ENCODE results near the gene MUC5B. TPM values are rescaled to one million over a fixed set of nuclear protein-coding genes. Genes with fewer than 3 reads are reported as not detected.

Gene MUC5B
- total and polyA plus RNA-seq, 4 donors, result 0.17 to 0.95 (median 0.50) TPM; not detected in 1

DNA sequence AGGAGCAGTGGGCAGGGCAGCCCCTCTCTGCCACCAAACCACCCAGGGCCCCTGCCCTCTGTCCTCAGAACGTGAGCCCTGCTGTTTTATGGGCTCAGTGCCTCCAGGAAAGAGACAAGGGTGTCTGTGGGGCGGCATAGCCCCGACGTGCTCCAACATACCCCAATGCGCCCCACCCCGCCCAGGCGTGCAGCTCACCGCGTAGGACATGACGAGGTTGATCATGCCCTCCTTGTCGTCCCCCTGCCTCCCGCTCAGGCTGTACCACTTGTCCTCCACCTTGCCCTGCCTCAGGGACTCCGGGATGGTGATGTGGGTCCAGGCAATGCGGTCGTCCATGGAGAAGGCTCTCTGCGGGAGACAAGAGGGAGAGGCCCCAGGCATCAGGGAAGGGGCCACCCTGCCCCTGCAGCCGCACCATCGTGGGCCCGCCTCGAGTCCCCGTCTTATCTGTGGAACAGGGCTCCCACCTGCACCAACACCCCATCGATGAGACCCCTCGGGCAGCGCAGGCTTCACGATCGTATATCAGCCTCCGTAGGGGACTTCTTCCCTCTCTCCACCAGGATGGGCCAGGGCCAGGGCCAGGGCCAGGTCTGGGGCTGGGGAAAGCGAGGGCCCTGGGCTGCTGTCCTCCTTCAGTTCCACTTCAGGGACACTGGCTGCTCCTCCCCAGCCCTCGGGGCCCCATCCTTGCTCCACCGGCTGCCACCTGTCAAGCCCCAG, 65.7 kb downstream of the MUC5B start (continued):
- TF ChIP-seq, protein P1, sequence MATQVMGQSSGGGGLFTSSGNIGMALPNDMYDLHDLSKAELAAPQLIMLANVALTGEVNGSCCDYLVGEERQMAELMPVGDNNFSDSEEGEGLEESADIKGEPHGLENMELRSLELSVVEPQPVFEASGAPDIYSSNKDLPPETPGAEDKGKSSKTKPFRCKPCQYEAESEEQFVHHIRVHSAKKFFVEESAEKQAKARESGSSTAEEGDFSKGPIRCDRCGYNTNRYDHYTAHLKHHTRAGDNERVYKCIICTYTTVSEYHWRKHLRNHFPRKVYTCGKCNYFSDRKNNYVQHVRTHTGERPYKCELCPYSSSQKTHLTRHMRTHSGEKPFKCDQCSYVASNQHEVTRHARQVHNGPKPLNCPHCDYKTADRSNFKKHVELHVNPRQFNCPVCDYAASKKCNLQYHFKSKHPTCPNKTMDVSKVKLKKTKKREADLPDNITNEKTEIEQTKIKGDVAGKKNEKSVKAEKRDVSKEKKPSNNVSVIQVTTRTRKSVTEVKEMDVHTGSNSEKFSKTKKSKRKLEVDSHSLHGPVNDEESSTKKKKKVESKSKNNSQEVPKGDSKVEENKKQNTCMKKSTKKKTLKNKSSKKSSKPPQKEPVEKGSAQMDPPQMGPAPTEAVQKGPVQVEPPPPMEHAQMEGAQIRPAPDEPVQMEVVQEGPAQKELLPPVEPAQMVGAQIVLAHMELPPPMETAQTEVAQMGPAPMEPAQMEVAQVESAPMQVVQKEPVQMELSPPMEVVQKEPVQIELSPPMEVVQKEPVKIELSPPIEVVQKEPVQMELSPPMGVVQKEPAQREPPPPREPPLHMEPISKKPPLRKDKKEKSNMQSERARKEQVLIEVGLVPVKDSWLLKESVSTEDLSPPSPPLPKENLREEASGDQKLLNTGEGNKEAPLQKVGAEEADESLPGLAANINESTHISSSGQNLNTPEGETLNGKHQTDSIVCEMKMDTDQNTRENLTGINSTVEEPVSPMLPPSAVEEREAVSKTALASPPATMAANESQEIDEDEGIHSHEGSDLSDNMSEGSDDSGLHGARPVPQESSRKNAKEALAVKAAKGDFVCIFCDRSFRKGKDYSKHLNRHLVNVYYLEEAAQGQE (IDR thresholded peaks at IDR 0.05), result no peak
- TF ChIP-seq RXRA (IDR thresholded peaks at IDR 0.05), result no peak

DNA sequence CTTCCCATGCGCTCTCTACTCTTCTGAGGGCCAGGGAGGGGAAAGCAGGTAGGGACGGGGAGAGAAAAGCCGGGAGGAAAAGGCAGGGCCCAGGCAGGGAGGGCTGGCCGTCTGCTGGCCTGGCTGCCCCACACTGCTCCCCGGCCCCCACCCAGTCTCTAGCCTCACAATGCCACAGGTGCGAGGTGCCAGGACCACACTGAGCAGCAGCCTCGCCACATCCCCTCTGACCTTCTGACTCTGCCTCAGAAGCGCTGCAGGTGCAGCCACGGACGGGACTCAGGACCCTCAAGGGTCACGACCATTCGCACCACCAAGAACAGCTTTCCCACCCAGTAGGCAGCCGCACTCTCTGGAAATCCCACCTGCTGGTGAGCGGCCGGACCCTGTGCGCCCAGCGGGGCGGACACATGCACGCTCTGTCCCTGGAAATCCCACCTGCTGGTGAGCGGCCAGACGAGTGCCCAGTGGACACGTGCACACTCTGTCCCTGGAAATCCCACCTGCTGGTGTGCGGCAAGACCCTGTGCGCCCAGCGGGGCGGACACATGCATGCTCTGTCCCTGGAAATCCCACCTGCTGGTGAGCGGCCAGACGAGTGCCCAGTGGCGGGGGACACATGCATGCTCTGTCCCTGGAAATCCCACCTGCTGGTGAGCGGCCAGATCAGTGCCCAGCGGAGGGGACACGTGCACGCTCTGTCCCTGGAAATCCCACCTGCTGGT, 66.5 kb downstream of the MUC5B start:
- no peak overlapping the region for H3K9ac ChIP-seq (ENCODE audit: low read depth in 1 of 2, low read length in 2 of 2)
- H3K9me3 ChIP-seq (ENCODE audit: control insufficient read depth in 4 of 4, low read length in 3 of 4), result no peaks in the 10 kb centered on the region
- peaks cover 15 to 72% (median 40%) of the 10 kb centered on the region in 4 donors for H3K36me3 ChIP-seq (ENCODE audit: control insufficient read depth in 4 of 4, insufficient read depth in 3 of 4, low read depth in 1 of 4, low read length in 3 of 4)
- DNase-seq (ENCODE audit: low spot score), result no peak
- no peak overlapping the region for H3K27ac ChIP-seq (ENCODE audit: low read depth in 1 of 2, low read length in 2 of 2)
- H3K4me1 ChIP-seq (ENCODE audit: control insufficient read depth in 4 of 4, insufficient read depth in 4 of 4, low read length in 3 of 4), result peaks cover 0 to 7% (median 0%) of the 10 kb centered on the region in 4 donors
- WGBS, result 96% methylated on average over 33 of the region's 33 CpGs
- no peak overlapping the region for H3K4me3 ChIP-seq (ENCODE audit: low read depth in 1 of 3, low read length in 3 of 3)
- no peaks in the 10 kb centered on the region for H3K27me3 ChIP-seq (ENCODE audit: control insufficient read depth in 4 of 4, insufficient read depth in 4 of 4, low read length in 3 of 4)
- no peak for TF ChIP-seq FOXA1 (IDR thresholded peaks at IDR 0.05)
- no peak for TF ChIP-seq GABPA (IDR thresholded peaks at IDR 0.05 in 1 of 2, conservative IDR thresholded peaks at IDR 0.05 in 1 of 2)
- no peak for TF ChIP-seq SP1 (IDR thresholded peaks at IDR 0.05)
- TF ChIP-seq, protein P2, sequence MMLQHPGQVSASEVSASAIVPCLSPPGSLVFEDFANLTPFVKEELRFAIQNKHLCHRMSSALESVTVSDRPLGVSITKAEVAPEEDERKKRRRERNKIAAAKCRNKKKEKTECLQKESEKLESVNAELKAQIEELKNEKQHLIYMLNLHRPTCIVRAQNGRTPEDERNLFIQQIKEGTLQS (IDR thresholded peaks at IDR 0.05), result no peak
- TF ChIP-seq RAD21 (IDR thresholded peaks at IDR 0.05), result no peak
- TF ChIP-seq JUND (IDR thresholded peaks at IDR 0.05), result no peak
- TF ChIP-seq YY1 (IDR thresholded peaks at IDR 0.05), result no peak
- TF ChIP-seq TAF1 (conservative IDR thresholded peaks at IDR 0.05), result no peak
- no peak for TF ChIP-seq NR2F2 (IDR thresholded peaks at IDR 0.05)
- TF ChIP-seq, protein P3, sequence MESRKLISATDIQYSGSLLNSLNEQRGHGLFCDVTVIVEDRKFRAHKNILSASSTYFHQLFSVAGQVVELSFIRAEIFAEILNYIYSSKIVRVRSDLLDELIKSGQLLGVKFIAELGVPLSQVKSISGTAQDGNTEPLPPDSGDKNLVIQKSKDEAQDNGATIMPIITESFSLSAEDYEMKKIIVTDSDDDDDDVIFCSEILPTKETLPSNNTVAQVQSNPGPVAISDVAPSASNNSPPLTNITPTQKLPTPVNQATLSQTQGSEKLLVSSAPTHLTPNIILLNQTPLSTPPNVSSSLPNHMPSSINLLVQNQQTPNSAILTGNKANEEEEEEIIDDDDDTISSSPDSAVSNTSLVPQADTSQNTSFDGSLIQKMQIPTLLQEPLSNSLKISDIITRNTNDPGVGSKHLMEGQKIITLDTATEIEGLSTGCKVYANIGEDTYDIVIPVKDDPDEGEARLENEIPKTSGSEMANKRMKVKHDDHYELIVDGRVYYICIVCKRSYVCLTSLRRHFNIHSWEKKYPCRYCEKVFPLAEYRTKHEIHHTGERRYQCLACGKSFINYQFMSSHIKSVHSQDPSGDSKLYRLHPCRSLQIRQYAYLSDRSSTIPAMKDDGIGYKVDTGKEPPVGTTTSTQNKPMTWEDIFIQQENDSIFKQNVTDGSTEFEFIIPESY (IDR thresholded peaks at IDR 0.05), result no peak
- TF ChIP-seq EGR1 (IDR thresholded peaks at IDR 0.05; ENCODE audit: low read depth in 2 of 2), result no peak
- TF ChIP-seq HNF4G (IDR thresholded peaks at IDR 0.05), result no peak
- TF ChIP-seq HNF4A (conservative IDR thresholded peaks at IDR 0.05), result no peak
- TF ChIP-seq, protein P4, sequence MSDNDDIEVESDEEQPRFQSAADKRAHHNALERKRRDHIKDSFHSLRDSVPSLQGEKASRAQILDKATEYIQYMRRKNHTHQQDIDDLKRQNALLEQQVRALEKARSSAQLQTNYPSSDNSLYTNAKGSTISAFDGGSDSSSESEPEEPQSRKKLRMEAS (IDR thresholded peaks at IDR 0.05), result no peak
- TF ChIP-seq, protein P1 (IDR thresholded peaks at IDR 0.05), result no peak
- TF ChIP-seq RXRA (IDR thresholded peaks at IDR 0.05), result no peak
- TF ChIP-seq, protein P5, sequence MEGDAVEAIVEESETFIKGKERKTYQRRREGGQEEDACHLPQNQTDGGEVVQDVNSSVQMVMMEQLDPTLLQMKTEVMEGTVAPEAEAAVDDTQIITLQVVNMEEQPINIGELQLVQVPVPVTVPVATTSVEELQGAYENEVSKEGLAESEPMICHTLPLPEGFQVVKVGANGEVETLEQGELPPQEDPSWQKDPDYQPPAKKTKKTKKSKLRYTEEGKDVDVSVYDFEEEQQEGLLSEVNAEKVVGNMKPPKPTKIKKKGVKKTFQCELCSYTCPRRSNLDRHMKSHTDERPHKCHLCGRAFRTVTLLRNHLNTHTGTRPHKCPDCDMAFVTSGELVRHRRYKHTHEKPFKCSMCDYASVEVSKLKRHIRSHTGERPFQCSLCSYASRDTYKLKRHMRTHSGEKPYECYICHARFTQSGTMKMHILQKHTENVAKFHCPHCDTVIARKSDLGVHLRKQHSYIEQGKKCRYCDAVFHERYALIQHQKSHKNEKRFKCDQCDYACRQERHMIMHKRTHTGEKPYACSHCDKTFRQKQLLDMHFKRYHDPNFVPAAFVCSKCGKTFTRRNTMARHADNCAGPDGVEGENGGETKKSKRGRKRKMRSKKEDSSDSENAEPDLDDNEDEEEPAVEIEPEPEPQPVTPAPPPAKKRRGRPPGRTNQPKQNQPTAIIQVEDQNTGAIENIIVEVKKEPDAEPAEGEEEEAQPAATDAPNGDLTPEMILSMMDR (IDR thresholded peaks at IDR 0.05; ENCODE audit: low read depth, low read length, missing input control), result no peak
- no peak for TF ChIP-seq FOXA2 (IDR thresholded peaks at IDR 0.05)

Data from liver (tissue), 9 donors.